HepG2 (cell line): ENCODE data around the gene HLF. TPM values are rescaled to one million over a fixed set of nuclear protein-coding genes. Genes with fewer than 3 reads are reported as not detected.

Experiments used
- ATF1 ChIP-seq: IDR thresholded peaks from 2 replicates; pipeline ENCODE4 v1.6.1; 2016; ENCODE audit warnings: mild to moderate bottlenecking, control low read depth
- BCLAF1 ChIP-seq: fragments of 450-650 bp; IDR thresholded peaks from 2 replicates; pipeline ENCODE4 v1.6.1; 2017; ENCODE audit warnings: mild to moderate bottlenecking
- E2F1 ChIP-seq: sonication (generic); formaldehyde crosslinking; IDR thresholded peaks from 2 replicates; pipeline ENCODE4 v1.5.0; 2020; ENCODE audit warnings: missing genetic modification reagents
- GMEB1 ChIP-seq: sonication (generic); formaldehyde crosslinking; IDR thresholded peaks from 2 replicates; pipeline ENCODE4 v1.5.1; 2020; ENCODE audit warnings: missing genetic modification reagents, mild to moderate bottlenecking, borderline replicate concordance
- GZF1 ChIP-seq: sonication (generic); formaldehyde crosslinking; IDR thresholded peaks from 2 replicates; pipeline ENCODE4 v1.5.1; 2020; ENCODE audit warnings: mild to moderate bottlenecking, missing genetic modification reagents
- HNRNPUL1 ChIP-seq: fragments of 200-400 bp; formaldehyde crosslinking; IDR thresholded peaks from 2 replicates; pipeline ENCODE4 v1.6.1; 2017; ENCODE audit warnings: low read depth, mild to moderate bottlenecking, low read length, moderate library complexity
- KAT7 ChIP-seq: IDR thresholded peaks from 2 replicates; pipeline ENCODE4 v1.6.1; 2018; ENCODE audit warnings: borderline replicate concordance, missing compliant biosample characterization
- NAIF1 ChIP-seq: sonication (generic); formaldehyde crosslinking; IDR thresholded peaks from 2 replicates; pipeline ENCODE4 v1.5.0; 2020; ENCODE audit warnings: mild to moderate bottlenecking, missing genetic modification reagents, borderline replicate concordance
- NBN ChIP-seq: fragments of 450-650 bp; conservative IDR thresholded peaks from 2 replicates; pipeline ENCODE4 v1.6.1; 2017
- NFKBIZ ChIP-seq: IDR thresholded peaks from 2 replicates; pipeline ENCODE4 v1.6.1; 2018; ENCODE audit warnings: missing genetic modification reagents, missing compliant biosample characterization
- REST ChIP-seq, 2 experiments: IDR thresholded peaks; 2 replicates each; pipeline ENCODE4 v1.6.1; 2011 to 2012; ENCODE audit warnings: low read length in 2 of 2, borderline replicate concordance in 1 of 2, low read depth in 1 of 2, mild to moderate bottlenecking in 1 of 2, moderate library complexity in 1 of 2
- SALL1 ChIP-seq: sonication (generic); formaldehyde crosslinking; IDR thresholded peaks from 2 replicates; pipeline ENCODE4 v1.8.0; 2022; ENCODE audit warnings: mild to moderate bottlenecking, missing genetic modification reagents
- U2AF1 ChIP-seq: fragments of 200-400 bp; formaldehyde crosslinking; optimal IDR thresholded peaks from 2 replicates; pipeline ENCODE3; 2017; ENCODE audit warnings: mild to moderate bottlenecking, low read depth, low read length
- XRCC5 ChIP-seq: fragments of 200-400 bp; formaldehyde crosslinking; optimal IDR thresholded peaks from 2 replicates; pipeline ENCODE3; 2017; ENCODE audit warnings: mild to moderate bottlenecking, low read length
- ZNF205 ChIP-seq: IDR thresholded peaks from 2 replicates; pipeline ENCODE4 v1.6.1; 2018; ENCODE audit warnings: missing biosample characterization, missing genetic modification reagents
- ZNF337 ChIP-seq: sonication (generic); formaldehyde crosslinking; IDR thresholded peaks from 2 replicates; pipeline ENCODE4 v1.5.1; 2020; ENCODE audit warnings: missing genetic modification reagents, low read depth, mild to moderate bottlenecking, borderline replicate concordance
- ZNF670 ChIP-seq: sonication (generic); formaldehyde crosslinking; IDR thresholded peaks from 2 replicates; pipeline ENCODE4 v1.8.0; 2022; ENCODE audit warnings: mild to moderate bottlenecking, missing genetic modification reagents, borderline replicate concordance
- ZNF704 ChIP-seq: sonication (generic); formaldehyde crosslinking; IDR thresholded peaks from 2 replicates; pipeline ENCODE4 v1.8.1; 2023; ENCODE audit warnings: mild to moderate bottlenecking, inconsistent platforms, moderate library complexity, missing genetic modification reagents, borderline replicate concordance
- polyA plus RNA-seq, 8 experiments: library from polyadenylated mRNA; depleted of rRNA in 3 of 8; stranded (reverse) in 7 of 8; unstranded in 1 of 8; fragments of >200 nt; fragmentation: Illumina TruSeq in 4 of 8; extraction: Trizol in 4 of 8; gene quantifications; 2 replicates each; pipeline versions ENCODE4 v1.2.1 to v1.2.3, GENCODE V29; 2011 to 2016; ENCODE audit warnings: low read depth in 4 of 8, missing spikeins in 1 of 8, mixed read lengths in 1 of 8; ENCODE audit not compliant: insufficient read depth in 1 of 8
- total RNA-seq, 5 experiments: library from RNA; depleted of rRNA; stranded (reverse); fragments of >200 nt; fragmentation: Illumina TruSeq; extraction: Trizol; gene quantifications; 2 replicates each; pipeline ENCODE4 v1.2.3, GENCODE V29; 2016; ENCODE audit warnings: low read depth in 1 of 5

Gene HLF
- total and polyA plus RNA-seq, 2 of the 13 experiments (the other 11 are each of a cell fraction or from before 2014, with no cell fraction given) = 202 to 346 TPM

GRCh38 chr17:55272711-55273578, 8.2 kb downstream of the HLF start (continued):
- TF ChIP-seq KAT7 = peak; percentile 68; the same call in 1 of the 2 replicates
- TF ChIP-seq ZNF337 (CRISPR knock-in tag) = no peak
- TF ChIP-seq GZF1 (CRISPR knock-in tag) = no peak
- peak; percentile 13; the same call in 1 of the 2 replicates for TF ChIP-seq SALL1 (CRISPR knock-in tag)
- TF ChIP-seq ZNF205 (CRISPR knock-in tag) = no peak
- TF ChIP-seq ZNF670 (CRISPR knock-in tag) = no peak
- TF ChIP-seq XRCC5 = no peak
- TF ChIP-seq ZNF704 (CRISPR knock-in tag) = no peak
- 0 out of 2 replicates have a peak, but pooled peaks have one; percentile 24 for TF ChIP-seq E2F1 (CRISPR knock-in tag)
- no peak for TF ChIP-seq BCLAF1
- no peak for TF ChIP-seq NFKBIZ (CRISPR knock-in tag)
- no peak for TF ChIP-seq U2AF1
- TF ChIP-seq NBN = no peak
- peak in 1 of 2 experiments; percentile 8; a peak in 1 of 4 replicates for TF ChIP-seq REST (IDR thresholded peaks at IDR 0.05; ENCODE audit: borderline replicate concordance in 1 of 2, low read depth in 1 of 2, low read length in 2 of 2)
- TF ChIP-seq HNRNPUL1 = no peak
- TF ChIP-seq ATF1 (CRISPR knock-in tag) = no peak
- TF ChIP-seq GMEB1 (CRISPR knock-in tag) = no peak; the same call in 1 of the 2 replicates
- TF ChIP-seq NAIF1 (CRISPR knock-in tag) = no peak
